K562 (cell line): ENCODE results near the gene TLE4. TPM values are rescaled to one million over a fixed set of nuclear protein-coding genes. Genes with fewer than 3 reads are reported as not detected.

Experiments used
- ATAC-seq: fragments of 200-7000 bp; cut with Tn5 transposase; 3 replicates; pipeline ENCODE4 v1.9.1; 2020; ENCODE audit warnings: moderate library complexity
- BruUV-seq: library from RNA; stranded (reverse); fragments of 400-500 nt; replicated peaks from 2 replicates; lab custom pipeline; 2021; lab: Mats Ljungman, UMichigan
- CTCF ChIA-PET: fragments of 300-600 bp; formaldehyde crosslinking; extraction: SDS; loops from one replicate; lab custom pipeline; 2021; ENCODE audit warnings: low intra/inter-chr PET ratio; lab: Yijun Ruan, JAX
- POLR2A ChIA-PET: fragments of 300-600, 350-650 bp; sonication (Branson Sonifier 250); formaldehyde crosslinking; extraction: SDS; loops from one replicate; lab custom pipeline; 2021; ENCODE audit warnings: antibody characterized with exemption, inconsistent platforms; lab: Yijun Ruan, JAX
- DNase-seq, 4 experiments: peaks; one replicate each; pipeline versions ENCODE4 v3.0.0 to v3.0.0-alpha.2; 2011 to 2018; ENCODE audit warnings: low spot score in 3 of 4, mixed read lengths in 3 of 4; ENCODE audit errors: extremely low read depth in 1 of 4
- FAIRE-seq: peaks from 2 replicates; lab custom pipeline; 2011; peaks lifted over from hg19 to GRCh38; lab: Jason Lieb, UNC
- H2AFZ ChIP-seq: 2 replicates; pipeline ENCODE4 v1.6.0; 2011; ENCODE audit warnings: low read depth, low read length, control low read depth, inconsistent platforms
- H3K27ac ChIP-seq: fragments of 200-600 bp; 3 replicates; pipeline ENCODE4 v1.8.0; 2011; ENCODE audit warnings: low read depth, mild to moderate bottlenecking, control low read depth, inconsistent platforms, low read length, moderate library complexity, mixed read lengths; ENCODE audit errors: extremely low read depth
- H3K27me3 ChIP-seq, 2 experiments: fragments of 300-600 bp in 1 of 2; 2 replicates in 1 of 2; 3 replicates in 1 of 2; pipeline versions ENCODE4 v1.6.0 to v1.8.0; 2011; ENCODE audit warnings: inconsistent platforms in 2 of 2, low read length in 2 of 2, mild to moderate bottlenecking in 1 of 2, mixed read lengths in 1 of 2, moderate library complexity in 1 of 2; ENCODE audit not compliant: control insufficient read depth in 2 of 2, insufficient read depth in 2 of 2
- H3K36me3 ChIP-seq: fragments of 300-600 bp; 3 replicates; pipeline ENCODE4 v1.8.0; 2011; ENCODE audit warnings: mild to moderate bottlenecking, low read length, inconsistent platforms; ENCODE audit not compliant: control insufficient read depth, insufficient read depth
- H3K4me1 ChIP-seq, 2 experiments: fragments of 200-600 bp in 1 of 2; replicated peaks in 1 of 2; 2 replicates in 1 of 2; 3 replicates in 1 of 2; pipeline versions ENCODE4 v1.5.1 to v1.8.0; 2011; ENCODE audit warnings: inconsistent platforms in 2 of 2, low read length in 2 of 2, mild to moderate bottlenecking in 1 of 2, mixed read lengths in 1 of 2, moderate library complexity in 1 of 2; ENCODE audit not compliant: control insufficient read depth in 2 of 2, insufficient read depth in 2 of 2
- H3K4me2 ChIP-seq: 2 replicates; pipeline ENCODE4 v1.6.1; 2011; ENCODE audit warnings: low read length, control low read depth, inconsistent platforms, mixed read lengths; ENCODE audit not compliant: insufficient read depth
- H3K4me3 ChIP-seq: fragments of 200-600 bp; sonication (generic), shearing (Covaris generic); 2 replicates; pipeline ENCODE4 v1.5.1; 2016; ENCODE audit warnings: control low read depth, inconsistent platforms
- H3K79me2 ChIP-seq: fragments of 200-600 bp; 3 replicates; pipeline ENCODE4 v1.8.0; 2011; ENCODE audit warnings: low read length, inconsistent platforms; ENCODE audit not compliant: control insufficient read depth, insufficient read depth
- H3K9ac ChIP-seq, 2 experiments: 2 replicates each; pipeline versions ENCODE4 v1.6.0 to v1.6.1; 2011; ENCODE audit warnings: low read depth in 2 of 2, low read length in 2 of 2, control low read depth in 1 of 2, inconsistent platforms in 1 of 2, mild to moderate bottlenecking in 1 of 2, mixed read lengths in 1 of 2; ENCODE audit not compliant: insufficient read depth in 1 of 2
- H3K9me1 ChIP-seq: one replicate; pipeline ENCODE4 v1.6.0; 2011; ENCODE audit warnings: inconsistent platforms, mild to moderate bottlenecking, low read length, moderate library complexity; ENCODE audit not compliant: control insufficient read depth, insufficient read depth
- H3K9me3 ChIP-seq: replicated peaks from 2 replicates; pipeline ENCODE4 v1.5.1; 2011; ENCODE audit warnings: low read depth, low read length, inconsistent platforms; ENCODE audit not compliant: control insufficient read depth, insufficient read depth
- H4K20me1 ChIP-seq: replicated peaks from 2 replicates; pipeline ENCODE4 v1.6.1; 2011; ENCODE audit warnings: low read length, inconsistent platforms, mixed read lengths; ENCODE audit not compliant: control insufficient read depth, insufficient read depth
- FOS ChIP-seq: IDR thresholded peaks from 3 replicates; pipeline ENCODE4 v1.6.1; 2011; ENCODE audit not compliant: insufficient read length; ENCODE audit errors: extremely low read depth
- GTF2B ChIP-seq: IDR thresholded peaks from 2 replicates; pipeline ENCODE4 v1.6.1; 2011; ENCODE audit not compliant: insufficient read length; ENCODE audit errors: extremely low read depth
- LARP7 ChIP-seq: fragments of 450-650 bp; IDR thresholded peaks from 2 replicates; pipeline ENCODE4 v1.6.1; 2016
- NRF1 ChIP-seq, 2 experiments: fragments of 450-650 bp; IDR thresholded peaks in 1 of 2; conservative IDR thresholded peaks in 1 of 2; 2 replicates each; pipeline ENCODE4 v1.6.1; 2014; ENCODE audit warnings: mild to moderate bottlenecking in 2 of 2
- POLR2G ChIP-seq: fragments of 200-400 bp; formaldehyde crosslinking; IDR thresholded peaks from 2 replicates; pipeline ENCODE4 v1.6.1; 2017; ENCODE audit warnings: low read depth, mild to moderate bottlenecking, antibody characterized with exemption, low read length, moderate library complexity
- SAFB ChIP-seq: fragments of 200-400 bp; formaldehyde crosslinking; IDR thresholded peaks from 2 replicates; pipeline ENCODE4 v1.6.1; 2017; ENCODE audit warnings: low read depth, low read length, borderline replicate concordance
- SRF ChIP-seq, 2 experiments: fragments of 250-450, 450-650 bp in 1 of 2; sonication (Bioruptor Pico) in 1 of 2; sonication (generic) in 1 of 2; formaldehyde crosslinking; IDR thresholded peaks; 2 replicates each; pipeline versions ENCODE4 v1.5.0 to v1.5.1; 2020 to 2022; ENCODE audit warnings: mild to moderate bottlenecking in 1 of 2, missing genetic modification reagents in 1 of 2
- TAL1 ChIP-seq: fragments of 450-650 bp; IDR thresholded peaks from 2 replicates; pipeline ENCODE4 v1.6.1; 2016; ENCODE audit warnings: mild to moderate bottlenecking
- TFAM ChIP-seq: fragments of 250-450 bp; sonication (Bioruptor Pico); conservative IDR thresholded peaks from 2 replicates; pipeline ENCODE4 v1.5.0; 2021; ENCODE audit warnings: mild to moderate bottlenecking, moderate library complexity
- ZNF668 ChIP-seq: fragments of 250-450 bp; sonication (Bioruptor Pico); IDR thresholded peaks from 2 replicates; pipeline ENCODE4 v1.8.0; 2022; ENCODE audit warnings: mild to moderate bottlenecking, inconsistent platforms
- ZNF830 ChIP-seq: fragments of 250-450 bp; sonication (Bioruptor Pico); IDR thresholded peaks from 2 replicates; pipeline ENCODE4 v1.5.0; 2021; ENCODE audit warnings: mild to moderate bottlenecking
- WGBS: fragments of 100-300 bp; shearing (Covaris generic); methylation state at CpG from one replicate; pipeline ENCODE4 v1.1.6; 2016; ENCODE audit warnings: low coverage, mixed read lengths; ENCODE audit not compliant: insufficient coverage; ENCODE audit errors: missing lambda C conversion rate; 5-methylcytosine and 5-hydroxymethylcytosine counted together
- in situ Hi-C: fragments of 300-500 bp; cut with MboI; formaldehyde crosslinking; loops from 4 replicates; pipeline ENCODE4 v1.15.0; 2018; ENCODE audit warnings: inconsistent platforms, mixed read lengths
- intact Hi-C: fragments of 100-400 bp; cut with micrococcal nuclease; formaldehyde crosslinking; loops from 2 replicates; pipeline ENCODE4 v1.14.2; 2022
- polyA plus RNA-seq, 8 experiments: library from polyadenylated mRNA; depleted of rRNA in 4 of 8; stranded (reverse) in 5 of 8; unstranded in 3 of 8; fragments of >200 nt; fragmentation: Nextera tagmentation in 2 of 8; fragmentation: Illumina TruSeq in 1 of 8; extraction: Ambion mirVana in 2 of 8; extraction: Trizol in 1 of 8; gene quantifications; 2 replicates each; pipeline versions ENCODE4 v1.2.1 to v1.2.3, GENCODE V29; 2011 to 2014; ENCODE audit warnings: inconsistent platforms in 1 of 8, missing spikeins in 1 of 8
- total RNA-seq, 7 experiments: library from RNA; depleted of rRNA in 6 of 7; stranded (reverse); fragments of >200 nt in 6 of 7; fragmentation: Illumina TruSeq in 2 of 7; extraction: Trizol in 2 of 7; gene quantifications; 2 replicates each; pipeline versions ENCODE4 v1.2.1 to v1.2.3, GENCODE V29; 2011 to 2021; ENCODE audit warnings: low replicate concordance in 1 of 7
- TF ChIP-seq, protein P1 (sequence below), 2 experiments: fragments of 450-650 bp in 1 of 2; sonication (generic) in 1 of 2; formaldehyde crosslinking; conservative IDR thresholded peaks; 2 replicates each; pipeline versions ENCODE4 v1.4.0 to v1.8.1; 2020 to 2022; ENCODE audit warnings: mild to moderate bottlenecking in 1 of 2, missing genetic modification reagents in 1 of 2
- TF ChIP-seq, protein P2 (sequence below): sonication (generic); formaldehyde crosslinking; IDR thresholded peaks from 2 replicates; pipeline ENCODE4 v1.8.1; 2023; ENCODE audit warnings: missing genetic modification reagents, mild to moderate bottlenecking, borderline replicate concordance
- TF ChIP-seq, protein P3 (sequence below): fragments of 450-650 bp; IDR thresholded peaks from 2 replicates; pipeline ENCODE4 v1.6.1; 2016; ENCODE audit warnings: borderline replicate concordance

The TLE4 gene
- total and polyA plus RNA-seq, 9 of the 15 experiments (the other 6 are each of a cell fraction or from before 2014, with no cell fraction given) = 1.1 to 8.8 (median 5.7) TPM

DNA sequence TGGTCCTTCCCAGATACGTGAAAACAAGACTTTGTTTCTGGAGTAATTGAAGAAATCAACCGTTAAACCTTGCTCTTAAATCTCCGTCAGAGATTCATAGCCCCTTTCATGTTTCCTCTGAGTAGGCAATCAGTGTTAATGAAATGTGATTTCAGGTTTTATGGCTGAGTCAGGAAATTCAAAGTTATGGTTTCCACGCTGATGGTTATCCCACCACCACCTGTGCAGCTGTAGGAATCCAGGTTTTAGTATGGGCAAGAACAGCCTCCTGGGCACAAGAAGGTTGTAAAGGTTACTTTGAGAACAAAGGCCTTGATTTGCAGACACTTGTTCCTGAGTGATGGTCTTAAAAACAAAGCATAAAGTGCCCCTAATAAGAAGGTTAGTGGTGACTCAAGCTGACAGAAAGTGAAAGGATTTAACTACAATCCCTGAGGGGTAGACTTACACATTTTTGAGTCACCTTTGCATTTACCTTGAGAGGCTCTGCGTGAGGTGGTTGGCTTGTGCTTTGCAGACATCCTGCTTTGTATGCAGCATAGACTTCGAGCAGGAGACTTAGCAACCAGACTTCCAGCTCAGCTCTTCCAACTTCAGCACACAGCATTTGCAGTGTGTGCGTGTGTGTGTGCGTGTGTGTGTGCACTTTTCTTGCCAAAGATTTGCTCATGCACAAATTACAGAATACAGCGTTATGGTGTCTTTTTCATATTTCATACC lies 159.6 kb downstream of the TLE4 start:
- intact Hi-C loops = no loop called here
- POLR2A ChIA-PET = no interaction called here
- no peak for TF ChIP-seq TFAM
- no peak for TF ChIP-seq POLR2G
- TF ChIP-seq NRF1 (conservative IDR thresholded peaks at IDR 0.05 in 1 of 2, IDR thresholded peaks at IDR 0.05 in 1 of 2) = no peak
- no peak for TF ChIP-seq SAFB
- no peak for TF ChIP-seq TAL1
- TF ChIP-seq SRF (CRISPR knock-in tag; IDR thresholded peaks at IDR 0.05) = no peak
- TF ChIP-seq ZNF668 (CRISPR knock-in tag) = no peak
- TF ChIP-seq FOS = no peak
- no peak for TF ChIP-seq GTF2B
- TF ChIP-seq, protein P1, sequence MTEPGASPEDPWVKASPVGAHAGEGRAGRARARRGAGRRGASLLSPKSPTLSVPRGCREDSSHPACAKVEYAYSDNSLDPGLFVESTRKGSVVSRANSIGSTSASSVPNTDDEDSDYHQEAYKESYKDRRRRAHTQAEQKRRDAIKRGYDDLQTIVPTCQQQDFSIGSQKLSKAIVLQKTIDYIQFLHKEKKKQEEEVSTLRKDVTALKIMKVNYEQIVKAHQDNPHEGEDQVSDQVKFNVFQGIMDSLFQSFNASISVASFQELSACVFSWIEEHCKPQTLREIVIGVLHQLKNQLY (CRISPR knock-in tag; conservative IDR thresholded peaks at IDR 0.05) = no peak
- TF ChIP-seq, protein P2, sequence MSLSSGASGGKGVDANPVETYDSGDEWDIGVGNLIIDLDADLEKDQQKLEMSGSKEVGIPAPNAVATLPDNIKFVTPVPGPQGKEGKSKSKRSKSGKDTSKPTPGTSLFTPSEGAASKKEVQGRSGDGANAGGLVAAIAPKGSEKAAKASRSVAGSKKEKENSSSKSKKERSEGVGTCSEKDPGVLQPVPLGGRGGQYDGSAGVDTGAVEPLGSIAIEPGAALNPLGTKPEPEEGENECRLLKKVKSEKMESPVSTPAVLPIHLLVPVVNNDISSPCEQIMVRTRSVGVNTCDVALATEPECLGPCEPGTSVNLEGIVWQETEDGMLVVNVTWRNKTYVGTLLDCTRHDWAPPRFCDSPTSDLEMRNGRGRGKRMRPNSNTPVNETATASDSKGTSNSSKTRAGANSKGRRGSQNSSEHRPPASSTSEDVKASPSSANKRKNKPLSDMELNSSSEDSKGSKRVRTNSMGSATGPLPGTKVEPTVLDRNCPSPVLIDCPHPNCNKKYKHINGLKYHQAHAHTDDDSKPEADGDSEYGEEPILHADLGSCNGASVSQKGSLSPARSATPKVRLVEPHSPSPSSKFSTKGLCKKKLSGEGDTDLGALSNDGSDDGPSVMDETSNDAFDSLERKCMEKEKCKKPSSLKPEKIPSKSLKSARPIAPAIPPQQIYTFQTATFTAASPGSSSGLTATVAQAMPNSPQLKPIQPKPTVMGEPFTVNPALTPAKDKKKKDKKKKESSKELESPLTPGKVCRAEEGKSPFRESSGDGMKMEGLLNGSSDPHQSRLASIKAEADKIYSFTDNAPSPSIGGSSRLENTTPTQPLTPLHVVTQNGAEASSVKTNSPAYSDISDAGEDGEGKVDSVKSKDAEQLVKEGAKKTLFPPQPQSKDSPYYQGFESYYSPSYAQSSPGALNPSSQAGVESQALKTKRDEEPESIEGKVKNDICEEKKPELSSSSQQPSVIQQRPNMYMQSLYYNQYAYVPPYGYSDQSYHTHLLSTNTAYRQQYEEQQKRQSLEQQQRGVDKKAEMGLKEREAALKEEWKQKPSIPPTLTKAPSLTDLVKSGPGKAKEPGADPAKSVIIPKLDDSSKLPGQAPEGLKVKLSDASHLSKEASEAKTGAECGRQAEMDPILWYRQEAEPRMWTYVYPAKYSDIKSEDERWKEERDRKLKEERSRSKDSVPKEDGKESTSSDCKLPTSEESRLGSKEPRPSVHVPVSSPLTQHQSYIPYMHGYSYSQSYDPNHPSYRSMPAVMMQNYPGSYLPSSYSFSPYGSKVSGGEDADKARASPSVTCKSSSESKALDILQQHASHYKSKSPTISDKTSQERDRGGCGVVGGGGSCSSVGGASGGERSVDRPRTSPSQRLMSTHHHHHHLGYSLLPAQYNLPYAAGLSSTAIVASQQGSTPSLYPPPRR = no peak
- no peak for TF ChIP-seq LARP7
- no peak for TF ChIP-seq ZNF830
- TF ChIP-seq, protein P3, sequence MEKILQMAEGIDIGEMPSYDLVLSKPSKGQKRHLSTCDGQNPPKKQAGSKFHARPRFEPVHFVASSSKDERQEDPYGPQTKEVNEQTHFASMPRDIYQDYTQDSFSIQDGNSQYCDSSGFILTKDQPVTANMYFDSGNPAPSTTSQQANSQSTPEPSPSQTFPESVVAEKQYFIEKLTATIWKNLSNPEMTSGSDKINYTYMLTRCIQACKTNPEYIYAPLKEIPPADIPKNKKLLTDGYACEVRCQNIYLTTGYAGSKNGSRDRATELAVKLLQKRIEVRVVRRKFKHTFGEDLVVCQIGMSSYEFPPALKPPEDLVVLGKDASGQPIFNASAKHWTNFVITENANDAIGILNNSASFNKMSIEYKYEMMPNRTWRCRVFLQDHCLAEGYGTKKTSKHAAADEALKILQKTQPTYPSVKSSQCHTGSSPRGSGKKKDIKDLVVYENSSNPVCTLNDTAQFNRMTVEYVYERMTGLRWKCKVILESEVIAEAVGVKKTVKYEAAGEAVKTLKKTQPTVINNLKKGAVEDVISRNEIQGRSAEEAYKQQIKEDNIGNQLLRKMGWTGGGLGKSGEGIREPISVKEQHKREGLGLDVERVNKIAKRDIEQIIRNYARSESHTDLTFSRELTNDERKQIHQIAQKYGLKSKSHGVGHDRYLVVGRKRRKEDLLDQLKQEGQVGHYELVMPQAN = no peak

More for the DNA sequence above, 159.6 kb downstream of the TLE4 start:
- in situ Hi-C loops = no loop called here
- ATAC-seq = no peak
- Histone ChIP-seq H3K9ac (no peak overlapping the region), H3K36me3 (no peaks in the 10 kb centered on the region), H3K79me2 (no peaks in the 10 kb centered on the region), H3K4me3 (no peak overlapping the region), H3K9me3 (no peaks in the 10 kb centered on the region), H3K4me1 (no peaks in the 10 kb centered on the region), H2AFZ (no peak overlapping the region), H3K4me2 (no peak overlapping the region), H3K9me1 (no peaks in the 10 kb centered on the region), H4K20me1 (no peaks in the 10 kb centered on the region), H3K27me3 (no peaks in the 10 kb centered on the region), H3K27ac (no peak overlapping the region)
- BruUV-seq = no TSS peak
- FAIRE-seq = no peak
- 4% methylated on average over 9 of the region's 9 CpGs for WGBS
- CTCF ChIA-PET = no interaction called here
- DNase-seq = no peak
